IMR-90 (cell line): ENCODE measurements around the gene TMEM53.

Experiments
- BHLHE40 ChIP-seq: fragments of 150-350 bp; IDR thresholded peaks from 2 replicates; pipeline ENCODE4 v1.6.1; 2016; ENCODE audit warnings: mild to moderate bottlenecking, low read depth, low read length
- CEBPB ChIP-seq: IDR thresholded peaks from 2 replicates; pipeline ENCODE4 v1.6.1; 2012; ENCODE audit warnings: low read depth, low read length, improper control_type of control experiment
- CTCF ChIP-seq: conservative IDR thresholded peaks from 2 replicates; pipeline ENCODE4 v1.5.1; 2012; ENCODE audit warnings: mild to moderate bottlenecking, low read depth, low read length, improper control_type of control experiment
- MXI1 ChIP-seq: IDR thresholded peaks from 2 replicates; pipeline ENCODE4 v1.6.1; 2012; ENCODE audit warnings: low read depth, mild to moderate bottlenecking, low read length, moderate library complexity, borderline replicate concordance
- POLR2A ChIP-seq: IDR thresholded peaks from 2 replicates; pipeline ENCODE4 v1.6.1; 2012; ENCODE audit warnings: mild to moderate bottlenecking, low read depth, low read length
- RAD21 ChIP-seq: IDR thresholded peaks from 2 replicates; pipeline ENCODE4 v1.6.1; 2012; ENCODE audit warnings: low read length, improper control_type of control experiment

GRCh38 chr1:44620072-44620471 lies 54.2 kb downstream of the TMEM53 start:
- TF ChIP-seq POLR2A (no peak), CTCF (no peak), MXI1 (no peak), BHLHE40 (no peak), RAD21 (no peak), CEBPB (no peak)
